GM13977 (cell line): ENCODE data around the gene CALN1.

Experiments used
- DNase-seq: peaks from one replicate; pipeline ENCODE4 v3.0.0; 2012; ENCODE audit warnings: low spot score
- in situ Hi-C: fragments of 300-500 bp; cut with MboI; formaldehyde crosslinking; loops from one replicate; pipeline ENCODE4 v1.12.0; 2022; ENCODE audit warnings: low sequenced_read_pairs, low pct_unique_long_range_greater_than_20kb, mixed read lengths, inconsistent platforms; ENCODE audit not compliant: unreplicated experiment
- TF ChIP-seq, protein P1 (sequence below): IDR thresholded peaks from 2 replicates; pipeline ENCODE4 v1.5.1; 2012; ENCODE audit warnings: mild to moderate bottlenecking, control low read depth; ENCODE audit not compliant: insufficient read depth; ENCODE audit errors: extremely low read depth, missing control alignments

The CALN1 gene

GRCh38 chr7:71777278-71777677, 634.9 kb downstream of the CALN1 start:
- DNase-seq = no peak
- in situ Hi-C loops = no loop called here
- TF ChIP-seq, protein P1, sequence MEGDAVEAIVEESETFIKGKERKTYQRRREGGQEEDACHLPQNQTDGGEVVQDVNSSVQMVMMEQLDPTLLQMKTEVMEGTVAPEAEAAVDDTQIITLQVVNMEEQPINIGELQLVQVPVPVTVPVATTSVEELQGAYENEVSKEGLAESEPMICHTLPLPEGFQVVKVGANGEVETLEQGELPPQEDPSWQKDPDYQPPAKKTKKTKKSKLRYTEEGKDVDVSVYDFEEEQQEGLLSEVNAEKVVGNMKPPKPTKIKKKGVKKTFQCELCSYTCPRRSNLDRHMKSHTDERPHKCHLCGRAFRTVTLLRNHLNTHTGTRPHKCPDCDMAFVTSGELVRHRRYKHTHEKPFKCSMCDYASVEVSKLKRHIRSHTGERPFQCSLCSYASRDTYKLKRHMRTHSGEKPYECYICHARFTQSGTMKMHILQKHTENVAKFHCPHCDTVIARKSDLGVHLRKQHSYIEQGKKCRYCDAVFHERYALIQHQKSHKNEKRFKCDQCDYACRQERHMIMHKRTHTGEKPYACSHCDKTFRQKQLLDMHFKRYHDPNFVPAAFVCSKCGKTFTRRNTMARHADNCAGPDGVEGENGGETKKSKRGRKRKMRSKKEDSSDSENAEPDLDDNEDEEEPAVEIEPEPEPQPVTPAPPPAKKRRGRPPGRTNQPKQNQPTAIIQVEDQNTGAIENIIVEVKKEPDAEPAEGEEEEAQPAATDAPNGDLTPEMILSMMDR = no peak

DNA sequence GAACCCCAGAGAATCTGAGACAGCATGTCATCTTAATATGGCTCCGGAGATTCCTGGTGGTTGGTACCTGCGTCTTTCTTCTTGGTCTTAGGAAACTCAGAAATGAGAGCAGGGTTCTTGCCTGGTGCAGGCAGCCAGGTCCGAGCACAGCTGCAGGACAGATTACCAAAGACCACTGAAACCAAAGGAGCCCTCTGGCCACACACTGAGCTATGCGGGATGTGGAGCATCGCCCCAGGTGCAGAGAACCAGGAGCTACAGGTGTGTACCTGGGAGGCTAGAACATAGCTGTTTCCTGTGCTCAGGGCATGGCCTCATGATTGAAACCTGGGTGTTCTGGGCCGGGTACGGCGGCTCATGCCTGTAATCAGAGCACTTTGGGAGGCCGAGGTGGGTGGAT, 635.4 kb downstream of the CALN1 start:
- in situ Hi-C loops = no loop called here
- TF ChIP-seq, protein P1 = no peak
- DNase-seq = no peak

DNA sequence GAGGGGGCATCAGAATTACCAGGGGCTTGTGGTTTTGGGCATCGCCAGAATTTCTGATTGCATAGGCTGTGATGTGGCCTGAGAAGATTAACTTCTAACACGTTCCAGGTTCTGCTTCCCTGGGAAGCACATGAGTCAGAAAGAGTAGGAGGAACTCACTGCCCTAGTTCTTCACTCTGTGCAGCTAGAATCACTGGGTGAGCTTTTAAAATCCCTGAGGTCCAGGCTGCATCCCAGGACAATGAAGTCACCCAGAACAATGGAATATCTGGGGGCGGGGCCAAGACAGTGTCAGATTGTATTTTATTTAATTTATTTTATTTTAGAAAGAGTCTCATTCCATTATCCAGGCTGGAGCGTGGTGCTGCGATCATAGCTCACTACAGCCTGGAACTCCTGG, 636.5 kb downstream of the CALN1 start:
- no peak for DNase-seq
- in situ Hi-C loops = no loop called here

DNA sequence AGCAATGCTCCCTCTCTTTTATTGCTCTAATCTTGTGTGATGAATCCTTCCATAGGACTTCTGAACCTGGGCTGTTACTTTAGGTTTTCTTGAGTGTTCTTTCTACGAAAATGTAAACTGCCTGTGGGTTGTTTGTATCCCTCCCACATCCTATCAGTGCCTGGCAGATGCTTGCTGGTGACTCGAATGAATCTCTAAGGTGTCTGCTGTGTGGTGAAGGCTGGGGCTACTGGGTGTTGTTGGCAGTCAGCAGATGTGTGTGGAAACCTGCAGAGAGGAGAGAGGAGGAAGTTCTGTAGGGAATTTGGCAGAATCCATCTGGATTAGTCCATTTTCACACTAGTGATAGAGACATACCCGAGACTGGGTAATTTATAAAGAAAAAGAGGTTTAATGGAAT, 639.4 kb downstream of the CALN1 start:
- TF ChIP-seq, protein P1 = no peak
- in situ Hi-C loops = no loop called here
- no peak for DNase-seq

More for the DNA sequence above, 636.5 kb downstream of the CALN1 start:
- TF ChIP-seq, protein P1 = no peak

DNA sequence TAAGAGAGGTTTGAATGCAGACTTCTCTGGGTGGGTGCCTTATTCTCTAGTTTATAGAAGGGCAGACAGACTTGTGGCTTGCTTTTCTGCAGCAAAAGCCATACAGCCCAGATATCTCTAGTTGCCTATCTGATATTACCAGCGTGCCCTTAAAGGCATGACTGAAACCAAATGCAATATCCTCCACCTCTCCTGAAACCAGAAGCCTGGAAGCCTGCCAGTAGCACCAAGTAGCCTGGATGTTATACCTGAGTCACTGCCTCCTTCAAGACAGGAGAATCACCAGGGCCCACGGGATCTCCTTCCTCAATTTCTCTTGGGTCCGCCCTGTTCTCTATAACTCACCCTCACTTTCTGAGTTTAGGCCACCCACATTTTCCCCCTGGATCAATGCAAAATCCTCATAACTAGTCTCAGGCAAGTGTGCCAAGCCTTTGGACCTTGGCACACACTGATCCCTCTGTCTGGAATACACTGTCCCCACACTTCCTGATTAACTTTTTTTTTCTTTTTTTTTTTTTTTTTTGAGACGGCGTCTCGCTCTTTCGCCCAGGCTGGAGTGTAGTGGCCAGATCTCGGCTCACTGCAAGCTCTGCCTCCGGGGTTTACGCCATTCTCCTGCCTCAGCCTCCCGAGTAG, 641.8 kb downstream of the CALN1 start:
- in situ Hi-C loops = no loop called here
- TF ChIP-seq, protein P1 = no peak
- DNase-seq = no peak

DNA sequence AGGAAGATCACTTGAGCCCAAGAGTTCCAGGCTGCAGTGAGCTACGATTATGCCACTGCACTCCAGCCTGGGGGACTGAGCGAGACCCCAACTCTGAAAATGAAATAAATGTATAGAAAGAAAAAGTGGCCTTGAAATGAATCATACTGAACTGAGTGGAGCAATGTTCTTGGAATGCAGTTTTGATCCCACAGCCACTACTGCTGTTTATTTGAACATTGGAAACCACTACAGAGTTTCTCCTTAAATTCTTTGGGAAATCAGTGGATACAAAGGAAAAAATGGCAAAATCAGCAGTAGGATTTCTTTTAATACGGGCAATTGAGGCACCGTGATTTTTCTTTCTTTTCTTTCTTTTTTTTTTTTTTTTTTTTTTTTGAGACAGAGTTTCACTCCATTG, 642.8 kb downstream of the CALN1 start:
- in situ Hi-C loops = no loop called here

More for the DNA sequence above, 642.8 kb downstream of the CALN1 start:
- TF ChIP-seq, protein P1 = no peak
- DNase-seq = no peak
